MCF 10A (cell line): ENCODE data around the gene CYB5RL. TPM values are rescaled to one million over a fixed set of nuclear protein-coding genes. Genes with fewer than 3 reads are reported as not detected.
"Not testable (repeated sequence)": the region's sequence is repeated elsewhere in the genome, so short reads cannot be mapped to it uniquely, and the experiment has no call there.

Experiments used
- BruUV-seq: library from RNA; stranded (reverse); fragments of 400-500 nt; replicated peaks from 2 replicates; lab custom pipeline; 2021; lab: Mats Ljungman, UMichigan
- CTCF ChIA-PET: fragments of 300-600 bp; sonication (Branson Sonifier 250); formaldehyde crosslinking; extraction: SDS; loops from one replicate; lab custom pipeline; 2021; ENCODE audit warnings: antibody characterized with exemption, inconsistent platforms; lab: Yijun Ruan, JAX
- POLR2A ChIA-PET: fragments of 300-600, 350-650 bp; sonication (Branson Sonifier 250); formaldehyde crosslinking; extraction: SDS; loops from one replicate; lab custom pipeline; 2020; ENCODE audit warnings: antibody characterized with exemption, inconsistent platforms; lab: Yijun Ruan, JAX
- DNase-seq: peaks from one replicate; pipeline ENCODE4 v3.0.0-alpha.2; 2018; ENCODE audit not compliant: unreplicated experiment
- H3K27ac Mint-ChIP-seq: one replicate; pipeline ENCODE4 v1.8.0; 2022; ENCODE audit warnings: mild to moderate bottlenecking, low read depth, mixed read lengths; ENCODE audit not compliant: unreplicated experiment
- H3K27me3 Mint-ChIP-seq: one replicate; pipeline ENCODE4 v1.8.0; 2022; ENCODE audit warnings: mixed read lengths; ENCODE audit not compliant: insufficient read depth, unreplicated experiment
- H3K36me3 Mint-ChIP-seq: one replicate; pipeline ENCODE4 v1.8.0; 2022; ENCODE audit warnings: mild to moderate bottlenecking, moderate library complexity, mixed read lengths; ENCODE audit not compliant: insufficient read depth, unreplicated experiment
- H3K4me1 Mint-ChIP-seq: one replicate; pipeline ENCODE4 v1.8.0; 2022; ENCODE audit warnings: mixed read lengths; ENCODE audit not compliant: insufficient read depth, unreplicated experiment
- H3K4me3 Mint-ChIP-seq: one replicate; pipeline ENCODE4 v1.8.0; 2022; ENCODE audit warnings: mild to moderate bottlenecking, moderate library complexity, mixed read lengths; ENCODE audit not compliant: unreplicated experiment
- H3K9me3 Mint-ChIP-seq: one replicate; pipeline ENCODE4 v1.8.0; 2022; ENCODE audit warnings: mixed read lengths; ENCODE audit not compliant: unreplicated experiment
- intact Hi-C: fragments of 100-400 bp; cut with micrococcal nuclease; formaldehyde crosslinking; loops from 2 replicates; pipeline ENCODE4 v1.14.1; 2022
- total RNA-seq: library from RNA; stranded (reverse); gene quantifications from 2 replicates; pipeline ENCODE4 v1.2.3, GENCODE V29; 2022
- TF ChIP-seq, protein P1 (sequence below): fragments of 200-600 bp; IDR thresholded peaks from one replicate; pipeline ENCODE4 v1.8.0; 2022; ENCODE audit warnings: antibody characterized with exemption, mild to moderate bottlenecking; ENCODE audit not compliant: unreplicated experiment

Gene CYB5RL
- total RNA-seq, 1 experiment from 2014 or later: 4.6 TPM

GRCh38 chr1:54212872-54213271 is 13.0 kb upstream of the CYB5RL start:
- no peak overlapping the region for H3K27ac Mint-ChIP-seq
- no TSS peak for BruUV-seq
- no peaks in the 10 kb centered on the region for H3K4me1 Mint-ChIP-seq
- TF ChIP-seq, protein P1, sequence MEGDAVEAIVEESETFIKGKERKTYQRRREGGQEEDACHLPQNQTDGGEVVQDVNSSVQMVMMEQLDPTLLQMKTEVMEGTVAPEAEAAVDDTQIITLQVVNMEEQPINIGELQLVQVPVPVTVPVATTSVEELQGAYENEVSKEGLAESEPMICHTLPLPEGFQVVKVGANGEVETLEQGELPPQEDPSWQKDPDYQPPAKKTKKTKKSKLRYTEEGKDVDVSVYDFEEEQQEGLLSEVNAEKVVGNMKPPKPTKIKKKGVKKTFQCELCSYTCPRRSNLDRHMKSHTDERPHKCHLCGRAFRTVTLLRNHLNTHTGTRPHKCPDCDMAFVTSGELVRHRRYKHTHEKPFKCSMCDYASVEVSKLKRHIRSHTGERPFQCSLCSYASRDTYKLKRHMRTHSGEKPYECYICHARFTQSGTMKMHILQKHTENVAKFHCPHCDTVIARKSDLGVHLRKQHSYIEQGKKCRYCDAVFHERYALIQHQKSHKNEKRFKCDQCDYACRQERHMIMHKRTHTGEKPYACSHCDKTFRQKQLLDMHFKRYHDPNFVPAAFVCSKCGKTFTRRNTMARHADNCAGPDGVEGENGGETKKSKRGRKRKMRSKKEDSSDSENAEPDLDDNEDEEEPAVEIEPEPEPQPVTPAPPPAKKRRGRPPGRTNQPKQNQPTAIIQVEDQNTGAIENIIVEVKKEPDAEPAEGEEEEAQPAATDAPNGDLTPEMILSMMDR: no peak
- no peaks in the 10 kb centered on the region for H3K9me3 Mint-ChIP-seq
- H3K36me3 Mint-ChIP-seq: peaks cover 93% of the 10 kb centered on the region
- DNase-seq: no peak
- H3K27me3 Mint-ChIP-seq: no peaks in the 10 kb centered on the region
- intact Hi-C loops: no loop called here
- no peak overlapping the region for H3K4me3 Mint-ChIP-seq
- CTCF ChIA-PET: no interaction called here
- POLR2A ChIA-PET: no interaction called here

GRCh38 chr1:54207896-54208295 is 8.1 kb upstream of the CYB5RL start:
- peaks cover 87% of the 10 kb centered on the region for H3K36me3 Mint-ChIP-seq
- H3K9me3 Mint-ChIP-seq, H3K27me3 Mint-ChIP-seq, DNase-seq, BruUV-seq, H3K27ac Mint-ChIP-seq, POLR2A ChIA-PET, H3K4me3 Mint-ChIP-seq, H3K4me1 Mint-ChIP-seq: not testable (repeated sequence)
- CTCF ChIA-PET: interaction anchor here (0.5 kb wide), 1 partner anchor 284 kb away, joined by 5 read pairs; no protein-coding TSS in a partner anchor
- intact Hi-C loops: loop anchor here (10.0 kb wide), 1 partner anchor 277 kb away; no protein-coding TSS in a partner anchor

- ChIA-PET CTCF (interaction anchor here (0.5 kb wide), 1 partner anchor 284 kb away, joined by 5 read pairs; no protein-coding TSS in a partner anchor), POLR2A (no interaction called here)
- no peak for DNase-seq
- TF ChIP-seq, protein P1: no peak
- Mint-ChIP-seq H3K9me3 (no peaks in the 10 kb centered on the region), H3K27me3 (no peaks in the 10 kb centered on the region), H3K4me1 (peaks cover 4% of the 10 kb centered on the region), H3K4me3 (no peak overlapping the region), H3K27ac (no peak overlapping the region), H3K36me3 (peaks cover 81% of the 10 kb centered on the region)
- intact Hi-C loops: loop anchor here (10.0 kb wide), 1 partner anchor 278 kb away; no protein-coding TSS in a partner anchor
- BruUV-seq: no TSS peak
Observed at GRCh38 chr1:54207287-54207686, 7.5 kb upstream of the CYB5RL start.

DNA sequence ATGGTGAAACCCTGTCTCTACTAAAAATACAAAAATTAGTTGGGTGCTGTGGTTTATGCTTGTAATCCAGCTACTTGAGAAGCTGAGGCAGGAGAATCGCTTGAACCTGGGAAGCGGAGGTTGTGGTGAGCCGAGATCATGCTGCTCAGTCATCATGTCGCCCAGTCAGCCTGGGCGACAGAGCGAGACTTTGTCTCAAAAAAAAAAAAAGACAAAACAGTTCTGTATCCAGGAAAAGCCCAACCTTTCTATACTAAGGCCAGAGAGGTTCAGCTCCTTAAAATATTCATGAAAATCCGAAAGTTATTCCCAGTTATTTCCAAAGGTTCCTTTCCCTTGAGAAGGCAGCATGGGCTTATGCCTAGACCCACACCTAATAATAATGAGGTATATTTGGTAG is 4.4 kb upstream of the CYB5RL start:
- H3K9me3 Mint-ChIP-seq: no peaks in the 10 kb centered on the region
- TF ChIP-seq, protein P1: no peak
- H3K27ac Mint-ChIP-seq: no peak overlapping the region
- H3K36me3 Mint-ChIP-seq: peaks cover 56% of the 10 kb centered on the region
- no peak overlapping the region for H3K4me3 Mint-ChIP-seq
- no peak for DNase-seq
- ChIA-PET CTCF (interaction anchor here (1.1 kb wide), 1 partner anchor 608 kb away, joined by 3 read pairs; no protein-coding TSS in a partner anchor), POLR2A (interaction anchor here (0.5 kb wide), 1 partner anchor 90 kb away, joined by 3 read pairs; no protein-coding TSS in a partner anchor)
- peaks cover 18% of the 10 kb centered on the region for H3K4me1 Mint-ChIP-seq
- no peaks in the 10 kb centered on the region for H3K27me3 Mint-ChIP-seq
- BruUV-seq: no TSS peak
- intact Hi-C loops: loop anchor here (5.0 to 10.0 kb wide), 2 partner anchors 77 to 281 kb away; no protein-coding TSS in a partner anchor
